ENCODE results near the gene LTB4R. TPM values are rescaled to one million over a fixed set of nuclear protein-coding genes. Genes with fewer than 3 reads are reported as not detected.
A peak's percentile ranks its signal among the peaks of the same experiment; 100 is the strongest.
"Not testable (repeated sequence)": the region's sequence is repeated elsewhere in the genome, so short reads cannot be mapped to it uniquely, and the experiment has no call there.

Gene LTB4R
- polyA plus RNA-seq, 6 donors from 2014 or later: 1.4 to 2.4 (median 2.1) TPM

- Mint-ChIP-seq H3K36me3 (no peaks in the 10 kb centered on the region), H3K27me3 (peaks cover 4 to 21% (median 18%) of the 10 kb centered on the region in 3 donors), H3K4me1 (peaks cover 11 to 23% (median 14%) of the 10 kb centered on the region in 3 donors), H3K27ac (peak overlapping the region in 4 of 6 donors; percentile 34 to 90 (median 54)), H3K9me3 (no peaks in the 10 kb centered on the region), H3K4me3 (peak overlapping the region in 2 of 8 donors; percentile 16 to 50)
- DNase-seq: no peak
- ATAC-seq (ENCODE audit: low read depth in 2 of 2): no peak
These were observed 16.0 kb downstream of the LTB4R start for GRCh38 chr14:24327303-24327702.

- DNase-seq; ATAC-seq (ENCODE audit: low read depth in 2 of 2); H3K4me3 Mint-ChIP-seq; H3K9me3 Mint-ChIP-seq; H3K27ac Mint-ChIP-seq; H3K36me3 Mint-ChIP-seq: not testable (repeated sequence)
- peaks cover 16 to 27% (median 16%) of the 10 kb centered on the region in 3 donors for H3K4me1 Mint-ChIP-seq
- H3K27me3 Mint-ChIP-seq: peaks cover 6 to 27% (median 16%) of the 10 kb centered on the region in 3 donors
These were observed 16.6 kb downstream of the LTB4R start for GRCh38 chr14:24327914-24328313.

- Mint-ChIP-seq H3K4me1 (peaks cover 17 to 39% (median 19%) of the 10 kb centered on the region in 3 donors), H3K27ac (peak overlapping the region in 1 of 6 donors; percentile 15), H3K9me3 (no peaks in the 10 kb centered on the region), H3K4me3 (peak overlapping the region in 1 of 8 donors; percentile 33), H3K36me3 (no peaks in the 10 kb centered on the region), H3K27me3 (peaks cover 10 to 24% (median 13%) of the 10 kb centered on the region in 3 donors)
- no peak for DNase-seq
- ATAC-seq (ENCODE audit: low read depth in 2 of 2): no peak
These were observed 17.9 kb downstream of the LTB4R start for GRCh38 chr14:24329073-24329663.

GRCh38 chr14:24329736-24330135, 18.4 kb downstream of the LTB4R start:
- peaks cover 19 to 41% (median 22%) of the 10 kb centered on the region in 3 donors for H3K4me1 Mint-ChIP-seq
- ATAC-seq (ENCODE audit: low read depth in 2 of 2) (no peak), DNase-seq (no peak)
- no peaks in the 10 kb centered on the region for H3K36me3 Mint-ChIP-seq
- no peaks in the 10 kb centered on the region for H3K9me3 Mint-ChIP-seq
- peaks cover 12 to 26% (median 16%) of the 10 kb centered on the region in 3 donors for H3K27me3 Mint-ChIP-seq
- H3K4me3 Mint-ChIP-seq: peak overlapping the region in 1 of 8 donors; percentile 33
- peak overlapping the region in 1 of 6 donors; percentile 15 for H3K27ac Mint-ChIP-seq

- H3K27ac Mint-ChIP-seq: peak overlapping the region in 3 of 6 donors; percentile 56 to 75 (median 61)
- H3K4me3 Mint-ChIP-seq: no peak overlapping the region
- peaks cover 24 to 50% (median 30%) of the 10 kb centered on the region in 3 donors for H3K4me1 Mint-ChIP-seq
- H3K9me3 Mint-ChIP-seq: peaks cover 0 to 1% (median 0%) of the 10 kb centered on the region in 7 donors
- H3K27me3 Mint-ChIP-seq: peaks cover 19 to 34% (median 20%) of the 10 kb centered on the region in 3 donors
- no peak for ATAC-seq (ENCODE audit: low read depth in 2 of 2)
- DNase-seq: no peak
- peaks cover 0 to under 1% of the 10 kb centered on the region in 2 donors for H3K36me3 Mint-ChIP-seq
These were observed 19.8 kb downstream of the LTB4R start for GRCh38 chr14:24330973-24331674.

GRCh38 chr14:24331731-24332267, 20.5 kb downstream of the LTB4R start:
- Mint-ChIP-seq H3K4me1 (peaks cover 24 to 53% (median 30%) of the 10 kb centered on the region in 3 donors), H3K9me3 (peaks cover 0 to 1% (median 0%) of the 10 kb centered on the region in 7 donors), H3K27me3 (peaks cover 19 to 34% (median 20%) of the 10 kb centered on the region in 3 donors), H3K4me3 (peak overlapping the region; percentile 86 to 94 (median 90)), H3K36me3 (peaks cover 0 to 7% of the 10 kb centered on the region in 2 donors), H3K27ac (peak overlapping the region; percentile 5 to 98 (median 83))
- DNase-seq: no peak
- no peak for ATAC-seq (ENCODE audit: low read depth in 2 of 2)

GRCh38 chr14:24332268-24332993, 21.1 kb downstream of the LTB4R start:
- peaks cover 21 to 47% (median 26%) of the 10 kb centered on the region in 3 donors for H3K4me1 Mint-ChIP-seq
- ATAC-seq (ENCODE audit: low read depth in 2 of 2) (peak; percentile 85), DNase-seq (peak; percentile 81)
- peak overlapping the region; percentile 86 to 94 (median 90) for H3K4me3 Mint-ChIP-seq
- peaks cover 1 to 7% of the 10 kb centered on the region in 2 donors for H3K36me3 Mint-ChIP-seq
- H3K27ac Mint-ChIP-seq: peak overlapping the region; percentile 5 to 98 (median 83)
- H3K27me3 Mint-ChIP-seq: peaks cover 19 to 32% (median 20%) of the 10 kb centered on the region in 3 donors
- H3K9me3 Mint-ChIP-seq: peaks cover 0 to 1% (median 0%) of the 10 kb centered on the region in 7 donors

- peaks cover 19 to 30% (median 20%) of the 10 kb centered on the region in 3 donors for H3K27me3 Mint-ChIP-seq
- H3K36me3 Mint-ChIP-seq: peaks cover 4 to 18% of the 10 kb centered on the region in 2 donors
- peak within 1 kb of the TSS in 4 of 6 donors; percentile 24 to 83 (median 48) for H3K27ac Mint-ChIP-seq
- H3K4me3 Mint-ChIP-seq: peak within 1 kb of the TSS; percentile 59 to 87 (median 80)
- ATAC-seq (ENCODE audit: low read depth in 2 of 2) (peak in 1 of 2 donors; percentile 24), DNase-seq (no peak)
- peaks cover 0 to 1% (median 0%) of the 10 kb centered on the region in 7 donors for H3K9me3 Mint-ChIP-seq
- peaks cover 29 to 53% (median 35%) of the 10 kb centered on the region in 3 donors for H3K4me1 Mint-ChIP-seq
These were observed 23.4 kb downstream of the LTB4R start, which contains the start of gene ADCY4 for GRCh38 chr14:24334431-24335291. Gene ADCY4 (minus strand): TSS chr14:24335071. CDS start chr14:24334652, 419 bp downstream.

GRCh38 chr14:24335461-24336171, 24.3 kb downstream of the LTB4R start:
- DNase-seq (no peak), ATAC-seq (ENCODE audit: low read depth in 2 of 2) (no peak)
- H3K9me3 Mint-ChIP-seq: peaks cover 0 to 1% (median 0%) of the 10 kb centered on the region in 7 donors
- peaks cover 4 to 18% of the 10 kb centered on the region in 2 donors for H3K36me3 Mint-ChIP-seq
- peaks cover 35 to 59% (median 40%) of the 10 kb centered on the region in 3 donors for H3K4me1 Mint-ChIP-seq
- H3K4me3 Mint-ChIP-seq: peak overlapping the region in 6 of 8 donors; percentile 65 to 86 (median 78)
- peak overlapping the region in 1 of 6 donors; percentile 16 for H3K27ac Mint-ChIP-seq
- H3K27me3 Mint-ChIP-seq: peaks cover 19 to 26% (median 20%) of the 10 kb centered on the region in 3 donors

- Mint-ChIP-seq H3K9me3 (peaks cover 0 to 1% (median 0%) of the 10 kb centered on the region in 7 donors), H3K27me3 (peaks cover 21 to 28% (median 21%) of the 10 kb centered on the region in 3 donors), H3K27ac (peak overlapping the region in 1 of 6 donors; percentile 42), H3K4me1 (peaks cover 28 to 50% (median 35%) of the 10 kb centered on the region in 3 donors), H3K36me3 (peaks cover 4 to 18% of the 10 kb centered on the region in 2 donors), H3K4me3 (peak overlapping the region in 6 of 8 donors; percentile 41 to 98 (median 90))
- no peak for DNase-seq
- ATAC-seq (ENCODE audit: low read depth in 2 of 2): no peak
These were observed 26.0 kb downstream of the LTB4R start for GRCh38 chr14:24337144-24337823.

- peak overlapping the region; percentile 26 to 98 (median 90) for H3K4me3 Mint-ChIP-seq
- no peak for ATAC-seq (ENCODE audit: low read depth in 2 of 2)
- DNase-seq: no peak
- peaks cover 17 to 26% (median 22%) of the 10 kb centered on the region in 3 donors for H3K27me3 Mint-ChIP-seq
- H3K27ac Mint-ChIP-seq: peak overlapping the region in 1 of 6 donors; percentile 11
- H3K36me3 Mint-ChIP-seq: peaks cover 4 to 18% of the 10 kb centered on the region in 2 donors
- H3K9me3 Mint-ChIP-seq: peaks cover 0 to 1% (median 0%) of the 10 kb centered on the region in 7 donors
- peaks cover 25 to 46% (median 30%) of the 10 kb centered on the region in 3 donors for H3K4me1 Mint-ChIP-seq
These were observed 26.5 kb downstream of the LTB4R start for GRCh38 chr14:24337824-24338175.
